Measurements from ENCODE around the gene HIPK1.

HIPK1 gene

GRCh38 chr1:113913887-113914664 is 15.0 kb upstream of the HIPK1 start:
- no peak for DNase-seq

- no peak for DNase-seq
These were observed 12.2 kb upstream of the HIPK1 start for GRCh38 chr1:113916974-113917373.

- DNase-seq: no peak
These were observed 11.6 kb upstream of the HIPK1 start for GRCh38 chr1:113917400-113918082.

- DNase-seq: no peak
These were observed 10.9 kb upstream of the HIPK1 start for GRCh38 chr1:113918243-113918642.

GRCh38 chr1:113922957-113923356 is 6.2 kb upstream of the HIPK1 start:
- no peak for DNase-seq

- no peak for DNase-seq
These were observed 4.7 kb upstream of the HIPK1 start for GRCh38 chr1:113924473-113924872.

- no peak for DNase-seq
These were observed 765 bp upstream of the HIPK1 start for GRCh38 chr1:113928187-113928930.

GRCh38 chr1:113929750-113930498 is 800 bp downstream of the HIPK1 start:
- no peak for DNase-seq

GRCh38 chr1:113930499-113931161 is 1.5 kb downstream of the HIPK1 start:
- no peak for DNase-seq

- no peak for DNase-seq
These were observed 2.3 kb downstream of the HIPK1 start for GRCh38 chr1:113931451-113931851.

- no peak for DNase-seq
These were observed 4.9 kb downstream of the HIPK1 start for GRCh38 chr1:113934006-113934405.

- no peak for DNase-seq
These were observed 5.5 kb downstream of the HIPK1 start for GRCh38 chr1:113934511-113935055.

GRCh38 chr1:113935176-113935575 is 6.1 kb downstream of the HIPK1 start:
- no peak for DNase-seq

GRCh38 chr1:113935970-113936369 is 6.8 kb downstream of the HIPK1 start:
- no peak for DNase-seq

- DNase-seq: no peak
These were observed 8.0 kb downstream of the HIPK1 start for GRCh38 chr1:113937146-113937545.

- no peak for DNase-seq
These were observed 9.1 kb downstream of the HIPK1 start for GRCh38 chr1:113938192-113938591.

- no peak for DNase-seq
These were observed 11.5 kb downstream of the HIPK1 start for GRCh38 chr1:113940365-113941244.

GRCh38 chr1:113941245-113941559 is 12.1 kb downstream of the HIPK1 start:
- no peak for DNase-seq

- no peak for DNase-seq
These were observed 13.4 kb downstream of the HIPK1 start for GRCh38 chr1:113942527-113942926.

GRCh38 chr1:113943028-113943811 is 14.1 kb downstream of the HIPK1 start:
- no peak for DNase-seq

Measured in NCI-H1694 (cell line).